Hepatocyte (in vitro differentiated cells): ENCODE results near the gene STAP2.

ENCODE experiments used
- EZH2 ChIP-seq: fragments of 200-600 bp; sonication (generic); IDR thresholded peaks from 2 replicates; pipeline ENCODE4 v1.6.1; 2016; ENCODE audit warnings: antibody characterized with exemption, mild to moderate bottlenecking, borderline replicate concordance
- TF ChIP-seq, protein P1 (sequence below): fragments of 200-600 bp; sonication (generic); IDR thresholded peaks from 2 replicates; pipeline ENCODE4 v1.5.1; 2016; ENCODE audit warnings: antibody characterized with exemption, mild to moderate bottlenecking; ENCODE audit not compliant: poor library complexity

GRCh38 chr19:4371247-4372164 lies 32.9 kb upstream of the STAP2 start:
- TF ChIP-seq, protein P1, sequence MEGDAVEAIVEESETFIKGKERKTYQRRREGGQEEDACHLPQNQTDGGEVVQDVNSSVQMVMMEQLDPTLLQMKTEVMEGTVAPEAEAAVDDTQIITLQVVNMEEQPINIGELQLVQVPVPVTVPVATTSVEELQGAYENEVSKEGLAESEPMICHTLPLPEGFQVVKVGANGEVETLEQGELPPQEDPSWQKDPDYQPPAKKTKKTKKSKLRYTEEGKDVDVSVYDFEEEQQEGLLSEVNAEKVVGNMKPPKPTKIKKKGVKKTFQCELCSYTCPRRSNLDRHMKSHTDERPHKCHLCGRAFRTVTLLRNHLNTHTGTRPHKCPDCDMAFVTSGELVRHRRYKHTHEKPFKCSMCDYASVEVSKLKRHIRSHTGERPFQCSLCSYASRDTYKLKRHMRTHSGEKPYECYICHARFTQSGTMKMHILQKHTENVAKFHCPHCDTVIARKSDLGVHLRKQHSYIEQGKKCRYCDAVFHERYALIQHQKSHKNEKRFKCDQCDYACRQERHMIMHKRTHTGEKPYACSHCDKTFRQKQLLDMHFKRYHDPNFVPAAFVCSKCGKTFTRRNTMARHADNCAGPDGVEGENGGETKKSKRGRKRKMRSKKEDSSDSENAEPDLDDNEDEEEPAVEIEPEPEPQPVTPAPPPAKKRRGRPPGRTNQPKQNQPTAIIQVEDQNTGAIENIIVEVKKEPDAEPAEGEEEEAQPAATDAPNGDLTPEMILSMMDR, result no peak
- no peak for TF ChIP-seq EZH2
